NCI-H1105 treated with DMSO at 0.1 percent for 48 hours (cell line): ENCODE results near the gene HEATR5B.
A peak's percentile ranks its signal among the peaks of the same experiment; 100 is the strongest.
"Not testable (repeated sequence)": the region's sequence is repeated elsewhere in the genome, so short reads cannot be mapped to it uniquely, and the experiment has no call there.

Source experiments
- DNase-seq: peaks from one replicate; lab custom pipeline; 2025; lab: John Stamatoyannopoulos, UW

Gene HEATR5B

DNA sequence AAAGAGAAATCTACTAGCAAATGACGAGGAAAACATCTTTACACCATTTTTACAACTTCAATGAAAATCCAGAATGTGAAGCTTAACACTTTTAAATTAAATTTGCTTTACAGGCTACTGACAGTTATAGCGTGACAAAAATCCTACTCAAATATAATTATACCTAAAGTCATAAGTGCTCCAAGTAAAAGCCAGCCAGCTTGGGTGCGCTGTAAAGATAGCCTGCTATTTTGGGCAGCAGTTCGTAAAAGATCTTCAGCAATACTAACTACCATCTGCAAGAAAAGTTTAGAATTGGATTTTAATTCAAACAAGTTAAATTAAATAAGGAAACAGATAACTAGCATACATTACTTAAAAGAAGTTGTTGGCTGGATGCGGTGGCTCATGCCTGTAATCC lies 22.4 kb downstream of the HEATR5B start:
- no peak for DNase-seq

- no peak for DNase-seq
These were observed 23.0 kb downstream of the HEATR5B start for GRCh38 chr2:37061013-37061711.

DNA sequence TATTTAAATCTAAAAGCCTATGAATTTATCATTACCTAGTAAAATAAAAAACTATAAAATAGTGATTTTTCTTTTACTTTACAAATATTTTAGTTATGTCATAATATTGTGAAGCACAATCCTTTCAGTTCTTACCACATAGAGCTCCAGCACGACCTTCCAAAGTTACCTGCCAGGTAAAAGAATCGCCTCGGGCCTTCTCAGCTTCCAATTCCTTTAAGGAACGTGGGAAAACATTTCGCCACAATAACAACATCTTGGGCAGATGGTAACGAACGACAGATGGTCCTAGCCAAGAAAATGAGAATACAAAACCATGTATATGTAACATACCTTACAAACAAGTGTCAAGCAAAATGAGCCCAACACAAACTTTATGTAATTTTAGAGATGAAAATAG lies 23.7 kb downstream of the HEATR5B start:
- no peak for DNase-seq

GRCh38 chr2:37059841-37060240 lies 24.3 kb downstream of the HEATR5B start:
- DNase-seq = no peak

DNA sequence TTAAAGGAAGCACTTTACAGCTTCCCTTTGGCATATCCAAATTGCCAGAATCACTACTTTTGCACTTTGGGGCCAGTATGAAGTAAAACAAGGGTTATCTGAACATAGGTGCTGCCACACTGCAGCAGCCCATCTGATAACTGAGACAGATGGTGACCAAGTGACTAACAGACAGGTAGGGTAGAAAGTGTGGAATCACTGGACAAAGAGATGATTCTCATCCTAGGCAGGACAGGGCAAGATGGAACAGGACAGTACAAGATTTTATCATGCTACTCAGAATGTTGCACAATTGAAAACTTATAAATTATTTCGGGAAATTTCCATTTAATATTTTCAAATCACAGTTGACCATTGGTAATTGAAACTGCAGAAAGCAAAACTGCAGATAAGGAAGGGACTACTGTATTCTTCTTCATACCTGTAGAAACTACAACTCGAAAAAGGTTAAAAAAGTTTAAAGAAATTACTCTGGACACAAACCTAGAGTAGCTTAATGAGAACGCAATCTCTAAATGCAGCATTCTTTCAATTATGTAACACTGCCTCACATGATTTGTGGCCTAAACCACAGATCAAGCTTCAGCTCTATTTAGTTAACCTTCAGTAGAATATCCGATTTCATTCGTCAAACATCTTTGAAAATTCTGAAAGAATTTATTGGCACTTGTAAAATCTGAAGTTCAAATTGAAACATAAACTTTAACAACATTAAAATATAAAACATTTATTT lies 31.4 kb downstream of the HEATR5B start:
- DNase-seq = no peak

GRCh38 chr2:37039580-37039979 lies 44.6 kb downstream of the HEATR5B start:
- no peak for DNase-seq

DNA sequence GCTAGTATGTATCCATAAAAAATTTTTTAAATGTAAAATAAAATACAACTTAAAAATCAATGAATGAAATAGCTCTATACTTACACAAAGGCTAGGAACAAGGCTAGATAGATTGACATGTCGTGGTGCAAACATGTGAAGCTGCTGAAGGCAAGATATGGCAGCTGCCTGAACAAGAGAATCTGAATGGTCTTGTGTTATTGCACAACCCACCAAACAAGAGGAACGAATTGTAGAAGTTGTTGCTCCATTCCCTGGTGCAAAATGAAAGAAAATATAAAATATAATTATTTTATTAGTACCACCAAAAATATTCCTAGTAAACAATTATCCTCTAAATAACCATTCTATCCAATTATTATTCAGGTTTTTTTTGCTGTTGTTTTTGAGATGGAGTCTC lies 46.4 kb downstream of the HEATR5B start:
- no peak for DNase-seq

- DNase-seq = no peak
These were observed 54.4 kb downstream of the HEATR5B start for GRCh38 chr2:37029758-37030157.

DNA sequence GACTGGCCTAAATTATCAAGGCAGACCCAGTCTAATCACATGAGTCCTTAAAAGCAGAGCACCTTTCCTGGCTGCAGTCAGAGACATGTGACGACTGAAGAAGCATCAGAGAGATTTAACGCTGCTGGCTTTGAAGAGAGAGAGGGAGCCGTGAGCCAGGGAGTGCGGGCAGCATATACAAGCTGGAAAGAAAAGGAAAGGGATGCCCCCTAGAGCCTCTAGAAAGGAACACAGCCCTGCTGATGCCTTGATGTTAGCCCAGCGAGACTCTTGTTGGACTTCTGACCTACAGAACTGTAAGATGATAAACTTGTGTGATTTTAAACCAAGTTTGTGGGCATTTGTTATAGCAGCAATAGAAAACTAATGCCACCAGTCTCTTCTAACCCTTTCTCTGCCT lies 58.1 kb downstream of the HEATR5B start:
- no peak for DNase-seq

GRCh38 chr2:37020887-37021796 lies 63.0 kb downstream of the HEATR5B start:
- DNase-seq = no peak

GRCh38 chr2:37020212-37020886 lies 63.8 kb downstream of the HEATR5B start:
- DNase-seq = no peak

- DNase-seq = no peak
These were observed 70.9 kb downstream of the HEATR5B start for GRCh38 chr2:37013315-37013641.

DNA sequence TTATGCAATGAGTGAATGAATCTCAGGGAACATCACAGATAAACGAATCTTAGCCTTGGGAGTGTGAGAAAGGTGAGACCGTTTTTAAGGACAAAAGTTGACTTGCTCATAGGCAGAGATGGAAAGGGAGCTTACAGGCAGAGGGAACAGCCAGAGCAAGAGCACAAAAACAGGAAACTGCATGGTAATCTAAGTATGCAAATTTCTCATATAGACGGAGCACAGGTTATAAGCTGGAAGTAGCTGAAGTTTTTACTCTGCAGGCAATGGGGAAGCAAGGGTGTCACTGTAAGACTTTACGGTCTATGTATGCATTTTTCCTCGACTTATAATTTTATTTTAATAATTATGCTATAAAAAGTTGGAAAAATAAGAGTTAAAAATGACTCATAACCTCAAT lies 73.0 kb downstream of the HEATR5B start:
- no peak for DNase-seq

GRCh38 chr2:37005118-37005868 lies 78.9 kb downstream of the HEATR5B start:
- peak; percentile 27 for DNase-seq

- DNase-seq = no peak
These were observed 83.1 kb downstream of the HEATR5B start for GRCh38 chr2:37000988-37001556.

GRCh38 chr2:37000318-37000717 lies 83.9 kb downstream of the HEATR5B start:
- no peak for DNase-seq

DNA sequence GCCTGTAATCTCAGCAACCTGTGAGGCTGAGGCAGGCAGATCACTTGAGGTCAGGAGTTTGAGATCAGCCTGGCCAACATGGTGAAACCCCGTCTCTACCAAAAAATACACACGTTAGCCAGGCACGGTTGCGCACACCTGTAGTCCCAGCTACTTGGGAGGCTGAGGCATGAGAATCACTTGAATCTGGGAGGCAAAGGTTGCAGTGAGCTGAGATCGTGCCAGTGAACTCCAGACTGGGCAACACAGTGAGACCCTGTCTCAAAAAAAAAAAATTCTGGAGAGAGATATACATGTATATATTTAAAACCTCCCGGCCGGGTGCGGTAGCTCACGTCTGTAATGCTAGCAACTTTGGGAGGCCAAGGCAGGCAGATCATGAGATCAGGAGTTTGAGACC lies 84.8 kb downstream of the HEATR5B start:
- DNase-seq = not testable (repeated sequence)

- no peak for DNase-seq
These were observed 90.1 kb downstream of the HEATR5B start for GRCh38 chr2:36993841-36994620.

GRCh38 chr2:36988008-36988407 lies 96.2 kb downstream of the HEATR5B start:
- no peak for DNase-seq

GRCh38 chr2:36982467-36982866 lies 101.7 kb downstream of the HEATR5B start:
- DNase-seq = no peak
